SH-SY5Y (cell line): ENCODE measurements around the gene ZNF451.

Source experiments
- GATA2 ChIP-seq: IDR thresholded peaks from 2 replicates; pipeline ENCODE4 v1.6.1; 2011; ENCODE audit warnings: mild to moderate bottlenecking, low read depth, low read length
- GATA3 ChIP-seq: IDR thresholded peaks from 2 replicates; pipeline ENCODE4 v1.6.1; 2011; ENCODE audit warnings: low read depth, mild to moderate bottlenecking, low read length, moderate library complexity

Gene ZNF451

GRCh38 chr6:57163956-57164355 is 74.0 kb downstream of the ZNF451 start:
- TF ChIP-seq GATA2: no peak
- no peak for TF ChIP-seq GATA3

GRCh38 chr6:57165080-57165479 is 75.1 kb downstream of the ZNF451 start:
- TF ChIP-seq GATA2: no peak
- no peak for TF ChIP-seq GATA3

DNA sequence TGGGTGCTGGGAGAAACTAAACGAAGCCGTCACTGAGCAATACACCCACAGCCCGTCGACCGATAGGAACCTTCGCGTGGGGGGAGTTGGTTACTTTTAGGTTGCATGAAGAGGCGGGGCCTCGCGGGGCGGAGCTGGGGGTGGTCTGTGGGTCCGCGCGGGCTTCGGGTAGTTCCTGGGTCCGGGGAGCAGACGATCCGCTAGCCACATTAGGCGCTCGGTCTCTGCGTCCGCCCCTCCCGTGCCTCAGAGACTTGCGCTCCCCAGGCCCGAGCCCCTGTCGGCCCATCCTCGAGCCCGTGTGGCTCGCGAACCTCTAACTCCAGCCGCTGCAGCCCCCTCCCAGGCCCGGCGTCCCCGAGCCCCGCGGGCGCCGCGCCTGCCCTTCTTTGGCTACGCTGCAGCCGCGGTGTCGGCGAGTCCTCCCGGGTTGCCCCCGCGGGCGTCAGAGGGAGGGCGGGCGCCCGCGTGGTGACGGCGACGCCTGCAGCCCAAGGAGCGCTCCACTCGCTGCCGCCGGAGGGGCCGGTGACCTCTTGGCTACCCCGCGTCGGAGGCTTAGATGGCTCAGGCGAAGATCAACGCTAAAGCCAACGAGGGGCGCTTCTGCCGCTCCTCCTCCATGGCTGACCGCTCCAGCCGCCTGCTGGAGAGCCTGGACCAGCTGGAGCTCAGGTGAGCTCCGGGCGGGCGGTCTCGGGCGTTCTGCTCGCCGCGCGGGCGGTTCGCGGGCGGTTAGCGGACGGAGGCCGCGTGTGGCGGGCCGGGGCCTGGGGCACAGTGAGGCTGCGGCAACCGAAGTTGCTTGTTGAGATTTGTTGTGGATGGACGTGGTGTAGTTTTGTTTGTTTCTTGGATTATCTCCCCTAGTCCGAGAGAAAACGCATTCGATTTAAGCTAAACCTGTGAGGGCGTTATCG is 82.4 kb downstream of the ZNF451 start, which contains the start of gene BAG2:
BAG2 (plus strand) TSS at position 191 of the 920 bp plus-strand sequence; CDS start at position 563, 372 bp downstream.
- TF ChIP-seq GATA3 (no peak), GATA2 (no peak)

DNA sequence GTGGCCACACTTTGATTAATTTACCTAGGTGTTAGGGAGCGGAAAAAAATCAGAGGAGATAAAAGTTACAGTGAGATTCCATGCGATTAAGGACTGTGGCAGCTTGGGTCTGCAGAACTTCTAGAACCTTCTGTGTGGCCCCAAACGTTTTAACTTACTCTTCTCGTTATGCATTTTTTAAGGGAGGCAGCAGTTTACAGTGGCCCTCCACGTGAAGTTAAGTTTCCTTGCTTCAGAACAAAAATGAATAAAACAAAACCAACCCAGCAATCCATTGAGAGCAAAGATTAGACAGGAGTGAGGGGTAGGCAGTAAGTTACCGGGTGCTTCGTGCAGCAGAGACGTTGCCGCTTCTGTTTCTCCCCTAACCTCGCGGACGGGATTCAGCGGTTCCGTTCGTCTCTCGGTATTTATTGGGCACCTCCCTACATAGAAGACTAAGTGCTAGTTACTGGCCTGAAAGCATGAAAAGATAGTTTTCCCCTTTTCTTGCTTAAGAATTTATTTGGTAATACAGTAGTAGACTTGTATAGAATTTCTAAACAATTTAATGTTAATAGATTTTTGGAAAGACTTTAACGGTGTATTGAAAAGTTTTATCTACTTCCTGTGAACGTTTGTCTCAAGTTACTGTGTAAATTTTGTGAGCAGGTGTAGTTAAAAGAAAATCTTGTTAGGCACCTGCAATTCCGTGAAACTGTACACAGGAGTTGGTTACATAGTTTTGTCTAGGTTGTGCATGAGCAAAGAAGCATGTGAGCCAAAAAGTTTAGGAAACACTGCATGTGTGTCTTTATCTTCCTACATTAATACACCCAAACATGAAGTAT is 83.3 kb downstream of the ZNF451 start:
- TF ChIP-seq GATA2 (no peak), GATA3 (no peak)

- TF ChIP-seq GATA3 (no peak), GATA2 (no peak)
These were observed 84.0 kb downstream of the ZNF451 start for GRCh38 chr6:57173886-57174510.

DNA sequence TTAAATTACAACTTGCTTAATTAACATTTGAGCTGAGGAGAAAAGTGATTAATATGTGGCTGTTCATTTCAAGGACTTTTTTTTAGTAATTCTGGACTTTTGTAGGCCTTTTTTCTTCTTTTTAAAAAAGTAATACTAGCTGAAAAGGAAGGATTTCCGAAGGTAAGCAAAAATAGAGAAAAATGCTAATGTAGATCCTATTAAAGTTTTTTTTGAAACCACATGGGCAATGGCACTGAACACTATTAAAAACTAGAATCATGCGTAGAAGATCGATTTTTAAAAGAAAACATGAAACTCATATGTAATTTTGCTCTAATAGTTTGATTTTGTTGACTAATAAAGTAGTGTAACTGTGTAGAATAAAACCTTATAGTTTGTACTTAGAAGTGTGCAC is 84.5 kb downstream of the ZNF451 start:
- TF ChIP-seq GATA2 (no peak), GATA3 (no peak)

DNA sequence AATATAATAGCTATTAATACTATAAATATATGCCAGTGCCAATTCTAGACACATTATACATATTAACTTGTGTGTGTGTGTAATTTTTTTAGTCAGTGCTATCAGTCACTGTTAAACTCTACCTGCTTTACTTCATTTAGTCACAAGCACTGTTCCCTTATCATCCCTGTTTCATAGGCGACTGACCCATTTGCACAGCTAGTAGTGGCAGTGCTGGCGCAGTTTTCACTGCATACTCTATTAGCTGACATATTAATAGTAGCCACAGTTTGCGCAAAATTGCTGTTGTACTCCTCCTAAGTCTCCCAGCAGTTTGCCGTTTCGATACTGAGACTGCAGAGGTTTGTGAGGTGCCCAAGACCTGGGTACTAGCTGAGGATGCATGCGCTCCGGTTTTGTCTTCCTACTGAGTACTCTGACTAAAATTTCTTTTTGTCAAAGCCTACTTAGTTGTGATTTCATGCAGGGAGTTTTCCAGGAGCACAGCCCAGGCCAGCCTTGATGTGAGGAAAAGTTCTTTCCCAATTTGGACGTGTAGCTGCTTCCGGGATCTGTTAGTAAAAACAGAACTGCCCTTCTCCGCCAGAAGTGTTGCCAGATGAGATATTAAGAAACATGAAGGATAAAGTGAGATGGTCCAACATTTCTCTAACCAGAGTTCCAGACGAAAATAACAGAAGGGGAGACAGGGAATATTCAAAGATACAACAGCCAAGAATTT is 87.7 kb downstream of the ZNF451 start:
- TF ChIP-seq GATA2: no peak
- no peak for TF ChIP-seq GATA3

GRCh38 chr6:57180596-57180995 is 90.6 kb downstream of the ZNF451 start:
- TF ChIP-seq GATA3: no peak

DNA sequence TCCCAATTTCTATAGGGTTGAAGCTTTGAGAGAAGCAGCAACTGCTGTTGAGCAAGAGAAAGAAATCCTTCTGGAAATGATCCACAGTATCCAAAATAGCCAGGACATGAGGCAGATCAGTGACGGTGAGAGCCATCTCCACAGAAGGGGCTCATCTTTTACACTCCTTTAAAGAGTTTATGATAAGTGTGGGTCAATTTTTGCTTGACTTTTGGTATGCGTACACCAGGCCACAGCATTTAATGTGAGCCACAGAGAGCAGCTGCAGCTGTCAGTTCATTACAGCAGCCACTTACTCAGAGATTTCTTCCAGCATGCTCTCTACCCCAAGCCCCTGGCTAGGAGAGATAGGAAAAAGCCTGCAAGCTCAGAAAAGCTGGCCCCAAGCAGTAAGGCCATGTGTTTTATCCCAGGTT is 92.0 kb downstream of the ZNF451 start:
- no peak for TF ChIP-seq GATA2
- no peak for TF ChIP-seq GATA3

DNA sequence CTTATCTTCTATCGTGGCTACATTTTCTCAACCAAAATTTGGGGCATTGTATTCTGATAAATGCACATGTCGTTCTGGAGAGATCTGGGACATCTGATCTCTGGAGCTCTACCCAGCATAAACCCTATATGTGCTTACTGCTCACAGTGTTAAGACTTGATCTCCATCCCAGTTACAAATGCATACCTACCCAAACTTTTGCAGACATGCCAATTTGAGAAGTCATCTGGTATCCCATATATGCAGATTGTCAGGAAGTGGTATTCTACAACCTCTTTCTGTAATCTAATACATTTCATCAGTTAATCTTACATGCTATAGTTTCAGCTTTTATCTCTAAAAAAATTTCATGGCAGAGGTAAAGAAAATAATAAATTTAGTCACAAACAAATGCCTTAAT is 93.3 kb downstream of the ZNF451 start:
- TF ChIP-seq GATA2: no peak
- no peak for TF ChIP-seq GATA3

DNA sequence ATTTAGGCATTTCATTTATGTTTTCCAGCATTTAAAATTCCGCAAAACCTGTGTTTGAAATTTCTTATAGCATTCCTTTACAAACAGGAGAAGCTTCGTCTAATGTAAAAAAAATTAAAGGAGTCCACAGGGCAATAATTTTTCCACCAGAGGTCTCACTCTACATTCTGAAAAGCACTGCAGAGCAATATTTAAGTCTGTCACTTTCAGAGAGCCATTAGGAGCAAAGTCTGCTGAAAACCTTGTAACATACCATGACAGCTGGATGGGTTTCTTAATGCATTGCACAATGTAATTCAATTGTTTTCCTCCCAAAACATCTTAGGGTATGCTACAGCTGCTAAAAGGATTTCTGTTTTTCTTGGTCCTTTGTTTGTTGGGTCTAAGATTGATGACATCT is 100.2 kb downstream of the ZNF451 start:
- TF ChIP-seq GATA2 (no peak), GATA3 (no peak)

- TF ChIP-seq GATA2 (no peak), GATA3 (no peak)
These were observed 103.2 kb downstream of the ZNF451 start for GRCh38 chr6:57193177-57193576.

DNA sequence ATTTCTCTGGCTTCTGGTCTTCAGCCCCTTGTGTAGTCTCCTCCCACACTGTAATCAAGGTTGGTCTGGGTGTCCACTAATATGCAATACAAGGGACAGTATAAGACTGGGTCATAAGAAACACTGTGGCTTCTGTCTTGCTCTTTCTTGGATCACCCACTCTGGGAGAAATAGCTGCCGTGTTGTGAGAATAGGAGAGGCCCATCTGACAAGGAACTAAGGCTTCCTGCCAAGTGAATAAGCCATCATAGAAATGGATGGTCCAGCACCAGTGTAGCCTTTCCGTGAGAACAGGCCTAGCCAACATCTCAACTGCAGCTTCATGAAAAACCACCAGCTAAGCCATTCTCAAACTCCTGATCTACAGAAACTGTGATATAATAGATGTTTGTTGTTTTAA is 105.5 kb downstream of the ZNF451 start:
- TF ChIP-seq GATA3: no peak
- TF ChIP-seq GATA2: no peak

- TF ChIP-seq GATA2 (no peak), GATA3 (no peak)
These were observed 109.1 kb downstream of the ZNF451 start for GRCh38 chr6:57198926-57199636.
